Measurements from ENCODE around the gene ALPG. TPM values are rescaled to one million over a fixed set of nuclear protein-coding genes. Genes with fewer than 3 reads are reported as not detected.
"Not testable (repeated sequence)": the region's sequence is repeated elsewhere in the genome, so short reads cannot be mapped to it uniquely, and the experiment has no call there.

ALPG gene
- total and polyA plus RNA-seq, 9 of the 15 experiments (the other 6 are each of a cell fraction or from before 2014, with no cell fraction given) = not detected

DNA sequence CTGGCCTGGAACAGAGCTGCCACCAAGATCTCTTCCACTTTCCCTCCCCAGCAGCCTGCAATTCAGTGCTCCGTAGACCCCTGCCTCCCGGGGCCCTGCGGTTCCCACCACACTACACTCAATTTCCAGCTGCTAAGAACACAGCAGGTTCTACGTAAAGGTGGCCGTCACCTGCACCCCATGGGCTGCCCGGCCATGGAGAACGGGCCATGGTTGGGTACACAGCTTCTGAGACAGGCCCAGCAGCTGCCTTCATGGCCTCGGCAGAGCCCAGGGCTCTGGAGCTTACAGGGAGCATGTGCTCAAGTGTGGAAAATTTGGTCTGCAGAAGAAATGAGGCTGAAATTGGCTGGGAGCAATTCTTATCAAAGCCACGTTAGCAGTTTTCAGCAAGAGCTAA, 27.0 kb downstream of the ALPG start:
- H3K4me3 ChIP-seq; POLR2A ChIA-PET; H3K4me1 ChIP-seq (replicated peaks in 1 of 2; ENCODE audit: control insufficient read depth in 2 of 2, insufficient read depth in 2 of 2, low read length in 2 of 2); BruUV-seq (replicated peaks); H4K20me1 ChIP-seq (replicated peaks; ENCODE audit: control insufficient read depth, insufficient read depth, low read length); H2AFZ ChIP-seq (ENCODE audit: low read depth, low read length); H3K9me3 ChIP-seq (replicated peaks; ENCODE audit: control insufficient read depth, insufficient read depth, low read depth, low read length); CTCF ChIA-PET (ENCODE audit: low intra/inter-chr PET ratio); H3K9me1 ChIP-seq (ENCODE audit: control insufficient read depth, insufficient read depth, low read length); ATAC-seq; H3K27ac ChIP-seq (ENCODE audit: extremely low read depth, low read depth, low read length); H3K36me3 ChIP-seq (ENCODE audit: control insufficient read depth, insufficient read depth, low read length); H3K9ac ChIP-seq (ENCODE audit: insufficient read depth in 1 of 2, low read depth in 2 of 2, low read length in 2 of 2); in situ Hi-C loops (cut with MboI); FAIRE-seq; H3K79me2 ChIP-seq (ENCODE audit: control insufficient read depth, insufficient read depth, low read length); DNase-seq (ENCODE audit: extremely low read depth in 1 of 4, low spot score in 3 of 4); H3K4me2 ChIP-seq (ENCODE audit: insufficient read depth, low read length): not testable (repeated sequence)
- WGBS (ENCODE audit: insufficient coverage, low coverage, missing lambda C conversion rate) = 35% methylated on average over 6 of the region's 9 CpGs
- peaks cover 0 to 38% of the 10 kb centered on the region in 2 experiments; a peak in 3 of 5 replicates for H3K27me3 ChIP-seq (ENCODE audit: control insufficient read depth in 2 of 2, insufficient read depth in 2 of 2, low read length in 2 of 2)
- intact Hi-C loops (cut with micrococcal nuclease) = loop anchor here (10.0 kb wide), 1 partner anchor 289 kb away; no protein-coding TSS in a partner anchor

DNA sequence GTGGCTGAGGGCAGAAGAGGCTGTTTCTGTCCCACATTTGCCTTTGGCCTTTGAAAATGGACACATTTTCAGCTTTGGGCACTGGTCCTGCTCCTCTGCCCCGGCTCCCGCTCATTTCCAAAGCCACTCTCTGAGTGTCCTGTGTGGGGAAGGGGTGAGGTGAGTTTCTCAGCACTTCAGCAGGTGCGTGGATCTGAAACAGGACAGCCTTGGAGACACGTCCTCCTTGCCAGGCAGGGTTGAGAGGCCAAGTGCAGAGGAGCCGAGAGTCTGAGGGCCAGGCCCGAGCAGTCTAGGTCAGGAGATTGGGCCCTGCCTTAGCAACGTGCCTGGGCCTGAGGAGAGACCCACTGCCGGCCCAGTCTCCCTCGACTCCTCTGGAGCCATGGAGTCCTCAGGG, 27.4 kb downstream of the ALPG start:
- no peak overlapping the region for H3K4me3 ChIP-seq
- H3K9me3 ChIP-seq (replicated peaks; ENCODE audit: control insufficient read depth, insufficient read depth, low read depth, low read length) = no peaks in the 10 kb centered on the region
- 9% methylated on average over 9 of the region's 9 CpGs for WGBS (ENCODE audit: insufficient coverage, low coverage, missing lambda C conversion rate)
- no peak overlapping the region for H2AFZ ChIP-seq (ENCODE audit: low read depth, low read length)
- intact Hi-C loops (cut with micrococcal nuclease) = loop anchor here (10.0 kb wide), 1 partner anchor 289 kb away; no protein-coding TSS in a partner anchor
- H3K9me1 ChIP-seq (ENCODE audit: control insufficient read depth, insufficient read depth, low read length) = no peaks in the 10 kb centered on the region
- no peak for ATAC-seq
- H3K4me1 ChIP-seq (replicated peaks in 1 of 2; ENCODE audit: control insufficient read depth in 2 of 2, insufficient read depth in 2 of 2, low read length in 2 of 2) = peaks cover 0 to 10% of the 10 kb centered on the region in 2 experiments; a peak in 2 of 5 replicates
- peaks cover 0 to 42% of the 10 kb centered on the region in 2 experiments; a peak in 3 of 5 replicates for H3K27me3 ChIP-seq (ENCODE audit: control insufficient read depth in 2 of 2, insufficient read depth in 2 of 2, low read length in 2 of 2)
- TF ChIP-seq ZNF41 (CRISPR knock-in tag; conservative IDR thresholded peaks at IDR 0.05) = no peak
- no peak for TF ChIP-seq MCM2 (IDR thresholded peaks at IDR 0.05; ENCODE audit: low read depth)
- no peak for TF ChIP-seq TAF9B (IDR thresholded peaks at IDR 0.05; ENCODE audit: partially characterized antibody)
- in situ Hi-C loops (cut with MboI) = no loop called here
- no peaks in the 10 kb centered on the region for H3K36me3 ChIP-seq (ENCODE audit: control insufficient read depth, insufficient read depth, low read length)
- H4K20me1 ChIP-seq (replicated peaks; ENCODE audit: control insufficient read depth, insufficient read depth, low read length) = no peaks in the 10 kb centered on the region
- H3K79me2 ChIP-seq (ENCODE audit: control insufficient read depth, insufficient read depth, low read length) = no peaks in the 10 kb centered on the region
- no peak for FAIRE-seq
- no peak for DNase-seq (ENCODE audit: extremely low read depth in 1 of 4, low spot score in 3 of 4)
- CTCF ChIA-PET (ENCODE audit: low intra/inter-chr PET ratio) = no interaction called here
- no peak overlapping the region for H3K4me2 ChIP-seq (ENCODE audit: insufficient read depth, low read length)
- POLR2A ChIA-PET = no interaction called here
- BruUV-seq (replicated peaks) = no TSS peak
- H3K27ac ChIP-seq (ENCODE audit: extremely low read depth, low read depth, low read length) = no peak overlapping the region
- no peak overlapping the region for H3K9ac ChIP-seq (ENCODE audit: insufficient read depth in 1 of 2, low read depth in 2 of 2, low read length in 2 of 2)
